GM12878 (cell line): Measurements from ENCODE around the gene VAV2. TPM values are rescaled to one million over a fixed set of nuclear protein-coding genes. Genes with fewer than 3 reads are reported as not detected.
A peak's percentile ranks its signal among the peaks of the same experiment; 100 is the strongest.

ENCODE experiments used
- ATAC-seq: fragments of 200-7000 bp; cut with Tn5 transposase; 3 replicates; pipeline ENCODE4 v1.9.1; 2020; ENCODE audit warnings: mild to moderate bottlenecking, moderate library complexity
- BruUV-seq: library from RNA; stranded (reverse); fragments of 400-500 nt; replicated peaks from 2 replicates; lab custom pipeline; 2021; lab: Mats Ljungman, UMichigan
- CTCF ChIA-PET: fragments of 300-600 bp; sonication (Branson Sonifier 250); formaldehyde crosslinking; extraction: SDS; loops from one replicate; lab custom pipeline; 2021; ENCODE audit warnings: inconsistent platforms; lab: Yijun Ruan, JAX
- POLR2A ChIA-PET: fragments of 350-600 bp; formaldehyde crosslinking; extraction: SDS; loops from one replicate; lab custom pipeline; 2021; ENCODE audit warnings: inconsistent platforms; lab: Charles Lee
- RAD21 ChIA-PET: fragments of 300-600 bp; sonication (Branson Sonifier 250); formaldehyde crosslinking; loops from one replicate; lab custom pipeline; 2023; ENCODE audit warnings: antibody characterized with exemption; ENCODE audit not compliant: unreplicated experiment; lab: Charles Lee
- SMC1A ChIA-PET: fragments of 300-600 bp; sonication (Branson Sonifier 250); formaldehyde crosslinking; loops from one replicate; lab custom pipeline; 2023; ENCODE audit not compliant: unreplicated experiment, uncharacterized antibody; lab: Charles Lee
- DNase-seq: peaks from one replicate; pipeline ENCODE4 v3.0.0-alpha.2; 2011; ENCODE audit warnings: low read depth, low spot score
- FAIRE-seq: peaks from 3 replicates; lab custom pipeline; 2011; peaks lifted over from hg19 to GRCh38; lab: Jason Lieb, UNC
- H2AFZ ChIP-seq: 2 replicates; pipeline ENCODE4 v1.6.0; 2011; ENCODE audit warnings: low read depth, low read length, control low read depth; ENCODE audit not compliant: control insufficient read depth
- H3K27ac ChIP-seq: 2 replicates; pipeline ENCODE4 v1.5.1; 2011; ENCODE audit warnings: control low read depth; ENCODE audit not compliant: control insufficient read depth, insufficient read depth
- H3K27me3 ChIP-seq, 2 experiments: replicated peaks in 1 of 2; 2 replicates each; pipeline versions ENCODE4 v1.6.0 to v1.6.1; 2011; ENCODE audit warnings: low read length in 1 of 2; ENCODE audit not compliant: control insufficient read depth in 2 of 2, insufficient read depth in 2 of 2
- H3K36me3 ChIP-seq, 2 experiments: 2 replicates each; pipeline ENCODE4 v1.5.1; 2011; ENCODE audit warnings: low read length in 1 of 2; ENCODE audit not compliant: control insufficient read depth in 2 of 2, insufficient read depth in 2 of 2
- H3K4me1 ChIP-seq: 2 replicates; pipeline ENCODE4 v1.6.1; 2011; ENCODE audit warnings: mild to moderate bottlenecking, low read length, moderate library complexity, mixed read lengths; ENCODE audit not compliant: control insufficient read depth, insufficient read depth
- H3K4me2 ChIP-seq: 2 replicates; pipeline ENCODE4 v1.6.0; 2011; ENCODE audit warnings: control low read depth; ENCODE audit not compliant: control insufficient read depth, insufficient read depth
- H3K4me3 ChIP-seq: fragments of 200-600 bp; sonication (generic); 2 replicates; pipeline ENCODE4 v1.5.1; 2016
- H3K79me2 ChIP-seq: 2 replicates; pipeline ENCODE4 v1.6.0; 2011; ENCODE audit warnings: low read length; ENCODE audit not compliant: control insufficient read depth, insufficient read depth
- H3K9ac ChIP-seq: 2 replicates; pipeline ENCODE4 v1.8.0; 2011; ENCODE audit warnings: low read length, control low read depth, mixed read lengths; ENCODE audit not compliant: control insufficient read depth, insufficient read depth
- H3K9me3 ChIP-seq: replicated peaks from 3 replicates; pipeline ENCODE4 v1.5.1; 2011; ENCODE audit warnings: mild to moderate bottlenecking, low read length; ENCODE audit not compliant: control insufficient read depth, insufficient read depth
- H4K20me1 ChIP-seq: 2 replicates; pipeline ENCODE4 v1.6.0; 2011; ENCODE audit not compliant: control insufficient read depth, insufficient read depth
- BHLHE40 ChIP-seq, 2 experiments: fragments of 450-650 bp in 1 of 2; IDR thresholded peaks; 2 replicates each; pipeline ENCODE4 v1.6.1; 2011 to 2017; ENCODE audit warnings: low read depth in 2 of 2, borderline replicate concordance in 1 of 2, improper control_type of control experiment in 1 of 2, low read length in 1 of 2, mild to moderate bottlenecking in 1 of 2
- CBX3 ChIP-seq: fragments of 200-600 bp; sonication (generic); IDR thresholded peaks from 2 replicates; pipeline ENCODE4 v1.6.1; 2016; ENCODE audit warnings: low read depth, borderline replicate concordance
- CBX5 ChIP-seq: sonication (generic); IDR thresholded peaks from 2 replicates; pipeline ENCODE4 v1.6.1; 2016; ENCODE audit warnings: low read depth, moderate library complexity, mild to moderate bottlenecking, inconsistent platforms
- NFYA ChIP-seq: IDR thresholded peaks from 2 replicates; pipeline ENCODE4 v1.6.1; 2011; ENCODE audit warnings: low read depth, mild to moderate bottlenecking, low read length, improper control_type of control experiment, borderline replicate concordance
- POU2F2 ChIP-seq: IDR thresholded peaks from 3 replicates; pipeline ENCODE4 v1.6.1; 2011; ENCODE audit warnings: low read depth, mild to moderate bottlenecking, low read length, borderline replicate concordance
- RB1 ChIP-seq: fragments of 450-650 bp; formaldehyde crosslinking; IDR thresholded peaks from 2 replicates; pipeline ENCODE4 v1.6.1; 2017; ENCODE audit warnings: mild to moderate bottlenecking, borderline replicate concordance
- RBBP5 ChIP-seq: fragments of 200-600 bp; sonication (generic); conservative IDR thresholded peaks from 2 replicates; pipeline ENCODE4 v1.6.1; 2016
- TARDBP ChIP-seq: IDR thresholded peaks from 2 replicates; pipeline ENCODE4 v1.6.1; 2016; ENCODE audit warnings: borderline replicate concordance
- ZNF24 ChIP-seq: fragments of 450-650 bp; IDR thresholded peaks from 2 replicates; pipeline ENCODE4 v1.6.1; 2017; ENCODE audit warnings: antibody characterized with exemption, mild to moderate bottlenecking
- WGBS: methylation state at CpG from one replicate; pipeline ENCODE4 v1.1.6; 2016; ENCODE audit warnings: low lambda C conversion rate; ENCODE audit not compliant: insufficient replicate concordance, insufficient coverage; ENCODE audit errors: missing lambda C conversion rate; 5-methylcytosine and 5-hydroxymethylcytosine counted together
- in situ Hi-C: fragments of 300-500 bp; cut with MboI; formaldehyde crosslinking; loops from 9 replicates; pipeline ENCODE4 v1.14.3; 2018; ENCODE audit warnings: mixed read lengths
- intact Hi-C: fragments of 100-400 bp; cut with micrococcal nuclease; formaldehyde crosslinking; loops from one replicate; pipeline ENCODE4 v1.14.2; 2022; ENCODE audit not compliant: unreplicated experiment
- polyA plus RNA-seq, 11 experiments: library from polyadenylated mRNA; depleted of rRNA in 4 of 11; unstranded in 6 of 11; stranded (reverse) in 5 of 11; fragments of >200 nt; fragmentation: Nextera tagmentation in 4 of 11; fragmentation: Illumina TruSeq in 1 of 11; extraction: Ambion mirVana in 4 of 11; extraction: Trizol in 1 of 11; gene quantifications; 1 replicate in 1 of 11; 2 replicates in 10 of 11; pipeline versions ENCODE4 v1.2.1 to v1.2.3, GENCODE V29; 2011 to 2016; ENCODE audit warnings: inconsistent platforms in 2 of 11, missing spikeins in 2 of 11, low read depth in 1 of 11
- total RNA-seq, 4 experiments: library from RNA; depleted of rRNA in 3 of 4; stranded (reverse); fragments of >200 nt in 3 of 4; fragmentation: Illumina TruSeq in 1 of 4; extraction: Trizol in 1 of 4; gene quantifications; 2 replicates each; pipeline versions ENCODE4 v1.2.1 to v1.2.3, GENCODE V29; 2013 to 2021
- TF ChIP-seq, protein P1 (sequence below): fragments of 450-650 bp; IDR thresholded peaks from 2 replicates; pipeline ENCODE4 v1.6.1; 2017; ENCODE audit warnings: mild to moderate bottlenecking, moderate library complexity

The VAV2 gene
- total and polyA plus RNA-seq, 10 of the 15 experiments (the other 5 are each of a cell fraction or from before 2014, with no cell fraction given) = 0.13 to 43.9 (median 16.9) TPM

- ChIA-PET POLR2A (no interaction called here), CTCF (interaction anchor here (1.4 kb wide), 1 partner anchor 281 kb away, joined by 4 read pairs; no protein-coding TSS in a partner anchor), SMC1A (no interaction called here), RAD21 (no interaction called here)
- Histone ChIP-seq H3K36me3 (no peaks in the 10 kb centered on the region), H3K79me2 (no peaks in the 10 kb centered on the region), H3K9me3 (no peaks in the 10 kb centered on the region), H3K4me1 (peaks cover 4% of the 10 kb centered on the region), H3K4me2 (no peak overlapping the region), H2AFZ (no peak overlapping the region), H3K4me3 (no peak overlapping the region), H3K27ac (no peak overlapping the region), H4K20me1 (no peaks in the 10 kb centered on the region), H3K27me3 (no peaks in the 10 kb centered on the region; a peak in 3 of 4 replicates), H3K9ac (no peak overlapping the region)
- in situ Hi-C loops = no loop called here
- intact Hi-C loops = no loop called here
- FAIRE-seq (no peak), DNase-seq (no peak), ATAC-seq (no peak)
- WGBS = 31% methylated on average over 23 of the region's 25 CpGs
- no TSS peak for BruUV-seq
- TF ChIP-seq BHLHE40 (IDR thresholded peaks at IDR 0.05; ENCODE audit: borderline replicate concordance in 1 of 2, low read depth in 2 of 2, low read length in 1 of 2) (0 out of 4 replicates have a peak, but pooled peaks of 1 of the 2 experiments have one; percentile 14), ZNF24 (no peak)
Measured at GRCh38 chr9:133713150-133713959, 278.8 kb downstream of the VAV2 start.

GRCh38 chr9:133712221-133713100 is 279.7 kb downstream of the VAV2 start:
- Histone ChIP-seq H3K9ac (no peak overlapping the region), H2AFZ (no peak overlapping the region), H3K4me3 (no peak overlapping the region), H3K9me3 (no peaks in the 10 kb centered on the region), H3K4me2 (no peak overlapping the region), H3K27ac (no peak overlapping the region), H3K27me3 (no peaks in the 10 kb centered on the region; a peak in 3 of 4 replicates), H3K79me2 (no peaks in the 10 kb centered on the region), H3K4me1 (peaks cover 4% of the 10 kb centered on the region), H3K36me3 (no peaks in the 10 kb centered on the region), H4K20me1 (no peaks in the 10 kb centered on the region)
- in situ Hi-C loops (no loop called here), intact Hi-C loops (no loop called here)
- BruUV-seq = no TSS peak
- ChIA-PET SMC1A (no interaction called here), RAD21 (no interaction called here), CTCF (no interaction called here), POLR2A (no interaction called here)
- no peak for ATAC-seq
- FAIRE-seq = no peak
- WGBS = 29% methylated on average over 22 of the region's 22 CpGs
- DNase-seq = no peak
- TF ChIP-seq CBX3 (no peak), RBBP5 (no peak), RB1 (no peak), POU2F2 (no peak), TARDBP (no peak), NFYA (no peak), CBX5 (no peak)
- TF ChIP-seq, protein P1, sequence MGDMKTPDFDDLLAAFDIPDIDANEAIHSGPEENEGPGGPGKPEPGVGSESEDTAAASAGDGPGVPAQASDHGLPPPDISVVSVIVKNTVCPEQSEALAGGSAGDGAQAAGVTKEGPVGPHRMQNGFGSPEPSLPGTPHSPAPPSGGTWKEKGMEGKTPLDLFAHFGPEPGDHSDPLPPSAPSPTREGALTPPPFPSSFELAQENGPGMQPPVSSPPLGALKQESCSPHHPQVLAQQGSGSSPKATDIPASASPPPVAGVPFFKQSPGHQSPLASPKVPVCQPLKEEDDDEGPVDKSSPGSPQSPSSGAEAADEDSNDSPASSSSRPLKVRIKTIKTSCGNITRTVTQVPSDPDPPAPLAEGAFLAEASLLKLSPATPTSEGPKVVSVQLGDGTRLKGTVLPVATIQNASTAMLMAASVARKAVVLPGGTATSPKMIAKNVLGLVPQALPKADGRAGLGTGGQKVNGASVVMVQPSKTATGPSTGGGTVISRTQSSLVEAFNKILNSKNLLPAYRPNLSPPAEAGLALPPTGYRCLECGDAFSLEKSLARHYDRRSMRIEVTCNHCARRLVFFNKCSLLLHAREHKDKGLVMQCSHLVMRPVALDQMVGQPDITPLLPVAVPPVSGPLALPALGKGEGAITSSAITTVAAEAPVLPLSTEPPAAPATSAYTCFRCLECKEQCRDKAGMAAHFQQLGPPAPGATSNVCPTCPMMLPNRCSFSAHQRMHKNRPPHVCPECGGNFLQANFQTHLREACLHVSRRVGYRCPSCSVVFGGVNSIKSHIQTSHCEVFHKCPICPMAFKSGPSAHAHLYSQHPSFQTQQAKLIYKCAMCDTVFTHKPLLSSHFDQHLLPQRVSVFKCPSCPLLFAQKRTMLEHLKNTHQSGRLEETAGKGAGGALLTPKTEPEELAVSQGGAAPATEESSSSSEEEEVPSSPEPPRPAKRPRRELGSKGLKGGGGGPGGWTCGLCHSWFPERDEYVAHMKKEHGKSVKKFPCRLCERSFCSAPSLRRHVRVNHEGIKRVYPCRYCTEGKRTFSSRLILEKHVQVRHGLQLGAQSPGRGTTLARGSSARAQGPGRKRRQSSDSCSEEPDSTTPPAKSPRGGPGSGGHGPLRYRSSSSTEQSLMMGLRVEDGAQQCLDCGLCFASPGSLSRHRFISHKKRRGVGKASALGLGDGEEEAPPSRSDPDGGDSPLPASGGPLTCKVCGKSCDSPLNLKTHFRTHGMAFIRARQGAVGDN = no peak
